SK-N-SH (cell line): ENCODE measurements around the gene OTOA. TPM values are rescaled to one million over a fixed set of nuclear protein-coding genes. Genes with fewer than 3 reads are reported as not detected.

Source experiments
- CTCF ChIA-PET: fragments of 300-600, 350-600 bp; formaldehyde crosslinking; extraction: SDS; loops from one replicate; lab custom pipeline; 2021; lab: Yijun Ruan, JAX
- POLR2A ChIA-PET: fragments of 350-600 bp; sonication (Branson Sonifier 250); formaldehyde crosslinking; extraction: SDS; loops from one replicate; lab custom pipeline; 2020; ENCODE audit warnings: antibody characterized with exemption, inconsistent platforms; lab: Yijun Ruan, JAX
- DNase-seq: peaks from one replicate; pipeline ENCODE4 v3.0.0; 2012
- H2AFZ ChIP-seq: fragments of 200-600 bp; sonication (generic); 2 replicates; pipeline ENCODE4 v1.8.1; 2016; ENCODE audit warnings: antibody characterized with exemption, mild to moderate bottlenecking, low read depth
- H3F3A ChIP-seq: fragments of 200-600 bp; sonication (generic); replicated peaks from 2 replicates; pipeline ENCODE3; 2016; ENCODE audit warnings: antibody characterized with exemption, mild to moderate bottlenecking; ENCODE audit not compliant: insufficient read depth
- H3K27ac ChIP-seq, 2 experiments: fragments of 200-500 bp in 1 of 2; fragments of 200-600 bp in 1 of 2; sonication (Bioruptor generic) in 1 of 2; sonication (generic), shearing (Covaris generic) in 1 of 2; 2 replicates each; pipeline versions ENCODE4 v1.5.1 to v1.6.1; 2014 to 2016; ENCODE audit warnings: low read depth in 2 of 2, inconsistent platforms in 1 of 2, low read length in 1 of 2, mild to moderate bottlenecking in 1 of 2, mixed read lengths in 1 of 2
- H3K27me3 ChIP-seq: fragments of 200-600 bp; sonication (generic), shearing (Covaris generic); 2 replicates; pipeline ENCODE4 v1.6.1; 2016; ENCODE audit warnings: mixed run types; ENCODE audit not compliant: insufficient read depth
- H3K36me3 ChIP-seq, 2 experiments: fragments of 200-500 bp in 1 of 2; fragments of 200-600 bp in 1 of 2; sonication (Bioruptor generic) in 1 of 2; sonication (generic) in 1 of 2; replicated peaks in 1 of 2; 2 replicates each; pipeline versions ENCODE3 to v1.5.1; 2014 to 2016; ENCODE audit warnings: low read length in 1 of 2, mild to moderate bottlenecking in 1 of 2; ENCODE audit not compliant: insufficient read depth in 2 of 2, control insufficient read depth in 1 of 2
- H3K4me1 ChIP-seq, 2 experiments: fragments of 200-500 bp in 1 of 2; fragments of 200-600 bp in 1 of 2; sonication (Bioruptor generic) in 1 of 2; sonication (generic), shearing (Covaris generic) in 1 of 2; 2 replicates each; pipeline versions ENCODE4 v1.5.1 to v1.6.1; 2014 to 2016; ENCODE audit warnings: low read depth in 1 of 2, low read length in 1 of 2, mixed run types in 1 of 2; ENCODE audit not compliant: insufficient read depth in 2 of 2, control insufficient read depth in 1 of 2
- H3K4me2 ChIP-seq: fragments of 200-600 bp; sonication (generic), shearing (Covaris generic); 2 replicates; pipeline ENCODE4 v1.6.1; 2017; ENCODE audit warnings: mixed run types
- H3K4me3 ChIP-seq, 2 experiments: fragments of 200-500 bp in 1 of 2; fragments of 200-600 bp in 1 of 2; sonication (Bioruptor generic) in 1 of 2; sonication (generic), shearing (Covaris generic) in 1 of 2; 2 replicates each; pipeline versions ENCODE4 v1.5.1 to v1.8.1; 2014 to 2016; ENCODE audit warnings: low read depth in 2 of 2, inconsistent platforms in 1 of 2, low read length in 1 of 2, mild to moderate bottlenecking in 1 of 2, mixed read lengths in 1 of 2, moderate library complexity in 1 of 2
- H3K79me2 ChIP-seq: fragments of 200-600 bp; sonication (generic); 2 replicates; pipeline ENCODE4 v1.8.1; 2017; ENCODE audit warnings: mild to moderate bottlenecking; ENCODE audit not compliant: insufficient read depth
- H3K9ac ChIP-seq: fragments of 200-600 bp; sonication (generic); 2 replicates; pipeline ENCODE4 v1.6.1; 2017; ENCODE audit warnings: mixed run types
- H3K9me2 ChIP-seq: fragments of 200-600 bp; sonication (generic); 2 replicates; pipeline ENCODE4 v1.6.1; 2017; ENCODE audit warnings: mixed run types
- H3K9me3 ChIP-seq: fragments of 200-600 bp; sonication (generic); 2 replicates; pipeline ENCODE4 v1.6.1; 2017; ENCODE audit warnings: mixed run types, mild to moderate bottlenecking, moderate library complexity
- H4K20me1 ChIP-seq: fragments of 200-600 bp; sonication (generic); 2 replicates; pipeline ENCODE4 v1.6.1; 2017; ENCODE audit warnings: mild to moderate bottlenecking, mixed run types; ENCODE audit not compliant: insufficient read depth
- CHD2 ChIP-seq: fragments of 150-350 bp; IDR thresholded peaks from 2 replicates; pipeline ENCODE4 v1.6.1; 2018; ENCODE audit warnings: low read length; ENCODE audit not compliant: partially characterized antibody
- FOXM1 ChIP-seq: IDR thresholded peaks from 2 replicates; pipeline ENCODE4 v1.4.0; 2012; ENCODE audit warnings: low read depth, mild to moderate bottlenecking
- GABPA ChIP-seq: IDR thresholded peaks from 2 replicates; pipeline ENCODE4 v1.4.0; 2012; ENCODE audit warnings: low read depth, mild to moderate bottlenecking
- GATA2 ChIP-seq: sonication (generic); formaldehyde crosslinking; IDR thresholded peaks from 2 replicates; pipeline ENCODE4 v1.5.0; 2020; ENCODE audit warnings: mild to moderate bottlenecking, missing genetic modification reagents
- MEF2A ChIP-seq: IDR thresholded peaks from 2 replicates; pipeline ENCODE4 v1.4.0; 2012; ENCODE audit warnings: low read depth, borderline replicate concordance
- NRF1 ChIP-seq: IDR thresholded peaks from 2 replicates; pipeline ENCODE4 v1.6.1; 2012; ENCODE audit warnings: low read depth, mild to moderate bottlenecking, low read length
- SMC3 ChIP-seq: IDR thresholded peaks from 2 replicates; pipeline ENCODE4 v1.6.1; 2012; ENCODE audit warnings: low read depth, low read length, improper control_type of control experiment
- TCF12 ChIP-seq: IDR thresholded peaks from 2 replicates; pipeline ENCODE4 v1.4.0; 2012
- TEAD4 ChIP-seq: IDR thresholded peaks from 2 replicates; pipeline ENCODE4 v1.4.0; 2012; ENCODE audit warnings: mild to moderate bottlenecking, borderline replicate concordance; ENCODE audit not compliant: insufficient read depth
- YY1 ChIP-seq: IDR thresholded peaks from 2 replicates; pipeline ENCODE4 v1.4.0; 2012; ENCODE audit warnings: low read depth, mild to moderate bottlenecking
- WGBS: methylation state at CpG from one replicate; pipeline ENCODE4 v1.1.6; 2017; ENCODE audit warnings: low lambda C conversion rate; 5-methylcytosine and 5-hydroxymethylcytosine counted together
- polyA plus RNA-seq, 3 experiments: library from polyadenylated mRNA; depleted of rRNA; stranded (reverse); fragments of >200 nt; gene quantifications; 2 replicates each; pipeline ENCODE4 v1.2.3, GENCODE V29; 2012
- TF ChIP-seq, protein P1 (sequence below): IDR thresholded peaks from 2 replicates; pipeline ENCODE4 v1.4.0; 2012; ENCODE audit warnings: low read depth
- TF ChIP-seq, protein P2 (sequence below): IDR thresholded peaks from 2 replicates; pipeline ENCODE4 v1.4.0; 2012; ENCODE audit warnings: low read depth, borderline replicate concordance
- TF ChIP-seq, protein P3 (sequence below): fragments of 200-600 bp; sonication (generic); IDR thresholded peaks from 2 replicates; pipeline ENCODE4 v1.6.1; 2017; ENCODE audit warnings: antibody characterized with exemption, mild to moderate bottlenecking, moderate library complexity

OTOA gene
- polyA plus RNA-seq, 1 of the 3 experiments (the other 2 are of a cell fraction) = 0.02 TPM

DNA sequence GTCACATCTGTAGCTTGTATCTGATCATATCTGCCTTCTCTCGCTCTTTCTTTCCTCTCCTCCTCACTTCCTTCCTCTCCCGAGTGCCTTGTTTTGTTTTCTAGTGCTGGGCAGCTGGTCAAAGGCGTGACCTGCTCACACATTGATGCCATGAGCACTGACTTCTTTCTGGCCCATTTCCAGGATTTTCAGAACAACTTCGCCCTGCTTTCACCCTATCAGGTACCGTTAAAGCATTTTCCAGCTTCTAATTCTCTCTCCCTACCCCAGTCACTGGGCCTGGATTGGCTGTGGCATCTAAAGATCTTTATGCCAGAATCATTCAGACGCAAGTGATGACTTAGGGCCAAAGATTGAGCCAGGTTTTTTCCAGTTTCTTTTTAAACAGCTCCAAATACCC lies 55.5 kb downstream of the OTOA start:
- H2AFZ ChIP-seq = no peak overlapping the region
- ChIA-PET POLR2A (no interaction called here), CTCF (interaction anchor here (6.7 kb wide), 1 partner anchor 11 kb away, joined by 54 read pairs; no protein-coding TSS in a partner anchor)
- H3K9me3 ChIP-seq = no peaks in the 10 kb centered on the region
- no peaks in the 10 kb centered on the region; the same call in 1 of the 2 replicates for H3K27me3 ChIP-seq
- no peak overlapping the region for H3K9ac ChIP-seq
- no peaks in the 10 kb centered on the region for H3K4me1 ChIP-seq
- no peak overlapping the region for H3K27ac ChIP-seq
- no peak overlapping the region for H3K4me2 ChIP-seq
- H3K9me2 ChIP-seq = no peaks in the 10 kb centered on the region
- WGBS = 67% methylated on average over 6 of the region's 6 CpGs
- no peaks in the 10 kb centered on the region for H4K20me1 ChIP-seq
- H3K79me2 ChIP-seq = no peaks in the 10 kb centered on the region
- H3K36me3 ChIP-seq = no peaks in the 10 kb centered on the region
- TF ChIP-seq TEAD4 = no peak
- no peak for DNase-seq
- no peaks in the 10 kb centered on the region for H3F3A ChIP-seq
- H3K4me3 ChIP-seq = no peak overlapping the region

DNA sequence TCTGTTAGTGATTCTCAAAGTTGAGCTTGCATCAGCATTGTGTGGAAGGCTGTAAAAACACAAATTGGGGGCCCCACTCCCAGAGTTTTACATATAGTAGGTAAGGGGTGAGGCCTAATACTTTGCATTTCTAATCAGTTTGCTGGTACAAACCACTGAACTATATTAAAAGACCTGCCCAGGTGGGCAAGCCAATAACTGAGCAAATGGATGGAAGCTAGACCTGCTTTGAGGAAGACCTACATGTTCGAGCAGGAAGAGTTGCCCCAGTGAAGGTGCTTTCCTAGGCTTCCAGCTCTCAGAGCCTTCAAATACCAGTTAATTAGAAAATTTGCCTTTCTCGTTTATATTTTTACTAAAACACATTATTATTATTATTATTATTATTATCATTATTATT lies 56.8 kb downstream of the OTOA start:
- no peaks in the 10 kb centered on the region for H3K36me3 ChIP-seq
- no peaks in the 10 kb centered on the region for H3K9me3 ChIP-seq
- H2AFZ ChIP-seq = no peak overlapping the region
- TF ChIP-seq NRF1 (no peak), FOXM1 (no peak), GABPA (no peak), MEF2A (no peak), YY1 (no peak), TCF12 (no peak), TEAD4 (no peak), SMC3 (no peak), CHD2 (no peak), GATA2 (CRISPR knock-in tag) (no peak)
- TF ChIP-seq, protein P1, sequence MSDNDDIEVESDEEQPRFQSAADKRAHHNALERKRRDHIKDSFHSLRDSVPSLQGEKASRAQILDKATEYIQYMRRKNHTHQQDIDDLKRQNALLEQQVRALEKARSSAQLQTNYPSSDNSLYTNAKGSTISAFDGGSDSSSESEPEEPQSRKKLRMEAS = no peak
- TF ChIP-seq, protein P2, sequence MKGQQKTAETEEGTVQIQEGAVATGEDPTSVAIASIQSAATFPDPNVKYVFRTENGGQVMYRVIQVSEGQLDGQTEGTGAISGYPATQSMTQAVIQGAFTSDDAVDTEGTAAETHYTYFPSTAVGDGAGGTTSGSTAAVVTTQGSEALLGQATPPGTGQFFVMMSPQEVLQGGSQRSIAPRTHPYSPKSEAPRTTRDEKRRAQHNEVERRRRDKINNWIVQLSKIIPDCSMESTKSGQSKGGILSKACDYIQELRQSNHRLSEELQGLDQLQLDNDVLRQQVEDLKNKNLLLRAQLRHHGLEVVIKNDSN = no peak
- TF ChIP-seq, protein P3, sequence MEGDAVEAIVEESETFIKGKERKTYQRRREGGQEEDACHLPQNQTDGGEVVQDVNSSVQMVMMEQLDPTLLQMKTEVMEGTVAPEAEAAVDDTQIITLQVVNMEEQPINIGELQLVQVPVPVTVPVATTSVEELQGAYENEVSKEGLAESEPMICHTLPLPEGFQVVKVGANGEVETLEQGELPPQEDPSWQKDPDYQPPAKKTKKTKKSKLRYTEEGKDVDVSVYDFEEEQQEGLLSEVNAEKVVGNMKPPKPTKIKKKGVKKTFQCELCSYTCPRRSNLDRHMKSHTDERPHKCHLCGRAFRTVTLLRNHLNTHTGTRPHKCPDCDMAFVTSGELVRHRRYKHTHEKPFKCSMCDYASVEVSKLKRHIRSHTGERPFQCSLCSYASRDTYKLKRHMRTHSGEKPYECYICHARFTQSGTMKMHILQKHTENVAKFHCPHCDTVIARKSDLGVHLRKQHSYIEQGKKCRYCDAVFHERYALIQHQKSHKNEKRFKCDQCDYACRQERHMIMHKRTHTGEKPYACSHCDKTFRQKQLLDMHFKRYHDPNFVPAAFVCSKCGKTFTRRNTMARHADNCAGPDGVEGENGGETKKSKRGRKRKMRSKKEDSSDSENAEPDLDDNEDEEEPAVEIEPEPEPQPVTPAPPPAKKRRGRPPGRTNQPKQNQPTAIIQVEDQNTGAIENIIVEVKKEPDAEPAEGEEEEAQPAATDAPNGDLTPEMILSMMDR = no peak
- POLR2A ChIA-PET = no interaction called here
- no peak overlapping the region for H3K27ac ChIP-seq
- H3K79me2 ChIP-seq = no peaks in the 10 kb centered on the region
- WGBS = 39% methylated on average over 2 of the region's 2 CpGs
- H3K4me2 ChIP-seq = no peak overlapping the region
- H3K4me3 ChIP-seq = no peak overlapping the region
- DNase-seq = no peak
- H3K27me3 ChIP-seq = no peaks in the 10 kb centered on the region; the same call in 1 of the 2 replicates
- no peak overlapping the region for H3K9ac ChIP-seq
- H4K20me1 ChIP-seq = no peaks in the 10 kb centered on the region
- no peaks in the 10 kb centered on the region for H3K4me1 ChIP-seq
- CTCF ChIA-PET = interaction anchor here (1.1 to 6.7 kb wide), 2 partner anchors 12 to 63 kb away, joined by 7 to 54 read pairs; no protein-coding TSS in a partner anchor
- H3K9me2 ChIP-seq = no peaks in the 10 kb centered on the region
- no peaks in the 10 kb centered on the region for H3F3A ChIP-seq
